Measurements from ENCODE around the gene TIMM10B. TPM values are rescaled to one million over a fixed set of nuclear protein-coding genes. Genes with fewer than 3 reads are reported as not detected.

TIMM10B gene
- total RNA-seq, 4 donors from 2014 or later: 37.1 to 66.6 (median 51.7) TPM

- 89 to 94% methylated on average over 3 of the region's 3 CpGs for WGBS, 2 donors
- H3K36me3 ChIP-seq: peaks cover 0 to 64% (median 13%) of the 10 kb centered on the region in 3 donors
- no peaks in the 10 kb centered on the region for H3K27me3 ChIP-seq
- H3K4me3 ChIP-seq: no peak overlapping the region
- DNase-seq (ENCODE audit: low spot score in 2 of 2): no peak
- TF ChIP-seq POLR2A (IDR thresholded peaks at IDR 0.05) (no peak), EP300 (IDR thresholded peaks at IDR 0.05) (no peak)
- TF ChIP-seq, protein P1, sequence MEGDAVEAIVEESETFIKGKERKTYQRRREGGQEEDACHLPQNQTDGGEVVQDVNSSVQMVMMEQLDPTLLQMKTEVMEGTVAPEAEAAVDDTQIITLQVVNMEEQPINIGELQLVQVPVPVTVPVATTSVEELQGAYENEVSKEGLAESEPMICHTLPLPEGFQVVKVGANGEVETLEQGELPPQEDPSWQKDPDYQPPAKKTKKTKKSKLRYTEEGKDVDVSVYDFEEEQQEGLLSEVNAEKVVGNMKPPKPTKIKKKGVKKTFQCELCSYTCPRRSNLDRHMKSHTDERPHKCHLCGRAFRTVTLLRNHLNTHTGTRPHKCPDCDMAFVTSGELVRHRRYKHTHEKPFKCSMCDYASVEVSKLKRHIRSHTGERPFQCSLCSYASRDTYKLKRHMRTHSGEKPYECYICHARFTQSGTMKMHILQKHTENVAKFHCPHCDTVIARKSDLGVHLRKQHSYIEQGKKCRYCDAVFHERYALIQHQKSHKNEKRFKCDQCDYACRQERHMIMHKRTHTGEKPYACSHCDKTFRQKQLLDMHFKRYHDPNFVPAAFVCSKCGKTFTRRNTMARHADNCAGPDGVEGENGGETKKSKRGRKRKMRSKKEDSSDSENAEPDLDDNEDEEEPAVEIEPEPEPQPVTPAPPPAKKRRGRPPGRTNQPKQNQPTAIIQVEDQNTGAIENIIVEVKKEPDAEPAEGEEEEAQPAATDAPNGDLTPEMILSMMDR (IDR thresholded peaks at IDR 0.05): no peak
- no peak overlapping the region for H3K27ac ChIP-seq
- H3K9me3 ChIP-seq: no peaks in the 10 kb centered on the region
- H3K4me1 ChIP-seq: no peaks in the 10 kb centered on the region
These were observed 32.7 kb upstream of the TIMM10B start for GRCh38 chr11:6448574-6448973.

DNA sequence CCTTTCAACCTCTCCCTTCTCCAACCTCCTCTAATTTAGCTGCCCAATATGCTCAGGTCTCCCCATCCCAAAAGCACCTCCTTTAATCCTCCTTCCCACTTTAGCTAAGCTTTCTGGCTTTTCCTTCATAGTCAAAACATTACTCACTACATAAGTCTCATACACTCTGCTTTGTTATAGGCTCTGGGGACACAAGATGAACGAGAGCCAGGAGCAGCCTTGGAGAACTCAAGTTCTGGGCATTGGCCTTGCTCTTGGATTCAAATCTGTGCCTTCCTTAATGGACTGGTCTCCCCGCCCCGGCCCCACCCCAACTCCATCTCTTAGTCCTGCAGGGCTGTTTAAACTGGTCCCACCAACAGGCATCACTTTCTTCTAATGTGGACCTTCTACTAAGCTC lies 29.1 kb upstream of the TIMM10B start:
- H3K9me3 ChIP-seq: no peaks in the 10 kb centered on the region
- H3K27ac ChIP-seq: no peak overlapping the region
- WGBS, 2 donors: 68 to 76% methylated on average over 3 of the region's 3 CpGs
- no peak for DNase-seq (ENCODE audit: low spot score in 2 of 2)
- TF ChIP-seq, protein P1 (IDR thresholded peaks at IDR 0.05): no peak
- TF ChIP-seq POLR2A (IDR thresholded peaks at IDR 0.05) (no peak), EP300 (IDR thresholded peaks at IDR 0.05) (no peak)
- no peaks in the 10 kb centered on the region for H3K27me3 ChIP-seq
- peaks cover 4 to 100% (median 22%) of the 10 kb centered on the region in 3 donors for H3K36me3 ChIP-seq
- H3K4me1 ChIP-seq: no peaks in the 10 kb centered on the region
- no peak overlapping the region for H3K4me3 ChIP-seq

GRCh38 chr11:6453152-6453551 lies 28.1 kb upstream of the TIMM10B start:
- 95 to 98% methylated on average over 2 of the region's 2 CpGs for WGBS, 2 donors
- H3K36me3 ChIP-seq: peaks cover 4 to 100% (median 27%) of the 10 kb centered on the region in 3 donors
- TF ChIP-seq POLR2A (IDR thresholded peaks at IDR 0.05): no peak
- TF ChIP-seq, protein P1 (IDR thresholded peaks at IDR 0.05): no peak
- TF ChIP-seq EP300 (IDR thresholded peaks at IDR 0.05): no peak

GRCh38 chr11:6455070-6455469 lies 26.2 kb upstream of the TIMM10B start:
- TF ChIP-seq POLR2A (IDR thresholded peaks at IDR 0.05): no peak
- TF ChIP-seq, protein P1 (IDR thresholded peaks at IDR 0.05): no peak
- TF ChIP-seq EP300 (IDR thresholded peaks at IDR 0.05): no peak
- Histone ChIP-seq H3K27me3 (no peaks in the 10 kb centered on the region), H3K27ac (no peak overlapping the region), H3K4me3 (no peak overlapping the region), H3K36me3 (peaks cover 4 to 100% (median 21%) of the 10 kb centered on the region in 3 donors), H3K9me3 (no peaks in the 10 kb centered on the region), H3K4me1 (no peaks in the 10 kb centered on the region)
- no peak for DNase-seq (ENCODE audit: low spot score in 2 of 2)
- 88 to 93% methylated on average over 2 of the region's 2 CpGs for WGBS, 2 donors

More at GRCh38 chr11:6453152-6453551, 28.1 kb upstream of the TIMM10B start:
- H3K9me3 ChIP-seq: no peaks in the 10 kb centered on the region
- no peaks in the 10 kb centered on the region for H3K27me3 ChIP-seq
- no peak overlapping the region for H3K4me3 ChIP-seq
- H3K4me1 ChIP-seq: no peaks in the 10 kb centered on the region
- DNase-seq (ENCODE audit: low spot score in 2 of 2): no peak
- no peak overlapping the region for H3K27ac ChIP-seq

DNA sequence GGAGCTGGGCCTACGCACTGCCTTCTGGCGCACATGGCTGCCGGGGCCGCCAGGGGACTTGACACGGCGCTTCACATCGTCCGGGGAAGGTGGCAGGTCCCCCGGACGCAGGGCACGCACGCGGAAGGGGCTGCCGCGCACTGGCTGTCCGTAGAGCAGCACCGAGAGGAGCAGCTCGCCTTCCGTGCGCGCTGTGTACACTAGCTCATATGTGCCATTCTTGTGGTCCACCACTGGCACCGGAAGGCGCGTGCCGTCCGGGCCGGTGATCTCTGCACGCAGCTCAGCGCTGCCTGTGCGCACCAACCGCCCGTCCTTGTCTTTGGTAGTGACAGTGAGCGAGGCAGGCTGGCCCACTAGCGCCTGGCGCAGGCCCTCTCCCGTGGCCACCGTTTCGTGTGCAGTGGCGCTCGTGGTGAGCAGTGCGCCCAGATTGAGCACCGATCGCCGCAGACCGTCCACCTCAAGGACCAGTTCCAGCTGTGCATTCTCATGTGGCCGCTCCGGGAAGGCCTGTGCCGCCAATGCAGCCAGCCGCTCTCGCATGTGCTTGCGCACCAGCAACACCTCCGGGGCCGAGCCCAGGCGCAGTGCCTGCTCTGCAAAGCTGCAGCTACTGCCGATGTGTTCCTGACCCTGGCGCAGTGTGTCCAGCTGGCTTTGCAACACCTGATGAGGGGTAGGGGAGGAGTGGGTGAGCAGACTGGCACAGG lies 24.8 kb upstream of the TIMM10B start:
- Histone ChIP-seq H3K27ac (no peak overlapping the region), H3K27me3 (no peaks in the 10 kb centered on the region), H3K4me3 (no peak overlapping the region), H3K9me3 (no peaks in the 10 kb centered on the region), H3K36me3 (peaks cover 4 to 100% (median 14%) of the 10 kb centered on the region in 3 donors), H3K4me1 (no peaks in the 10 kb centered on the region)
- no peak for DNase-seq (ENCODE audit: low spot score in 2 of 2)
- WGBS, 2 donors: 93 to 96% methylated on average over 43 to 52 of the region's 56 CpGs
- TF ChIP-seq EP300 (IDR thresholded peaks at IDR 0.05) (no peak), POLR2A (IDR thresholded peaks at IDR 0.05) (no peak)
- TF ChIP-seq, protein P1 (IDR thresholded peaks at IDR 0.05): no peak
